IPS-18c (cell line): ENCODE data around the gene ANKRD20A1.
"Not testable (repeated sequence)": the region's sequence is repeated elsewhere in the genome, so short reads cannot be mapped to it uniquely, and the experiment has no call there.

Source experiments
- H3K4me3 ChIP-seq: 2 replicates; pipeline ENCODE4 v1.7.0; 2013; ENCODE audit warnings: low read depth, mild to moderate bottlenecking, low read length, moderate library complexity; ENCODE audit not compliant: insufficient read depth
- H3K9me3 ChIP-seq: one replicate; pipeline ENCODE4 v1.6.1; 2013; ENCODE audit warnings: mild to moderate bottlenecking, low read length, moderate library complexity; ENCODE audit not compliant: control insufficient read depth, insufficient read depth

Gene ANKRD20A1

DNA sequence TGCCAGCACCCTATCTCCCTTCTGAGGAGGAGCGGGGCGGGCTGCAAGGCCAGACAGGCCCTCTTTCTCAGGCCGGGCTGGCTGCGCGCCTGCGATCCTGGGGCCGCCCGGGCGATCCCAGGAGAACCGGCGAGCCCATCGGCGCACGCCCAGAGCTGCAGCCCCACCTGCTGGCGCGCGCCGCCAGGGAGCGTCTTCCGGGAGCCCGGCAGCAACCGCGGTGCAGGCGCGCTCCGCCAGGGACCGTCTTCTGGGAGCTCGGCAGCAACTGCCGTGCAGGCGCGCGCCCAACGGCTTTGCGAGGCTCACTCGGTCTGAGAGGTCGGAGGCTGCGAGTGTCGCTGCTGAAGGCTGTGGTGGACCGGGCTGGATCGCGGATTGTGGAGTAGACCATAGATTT is at the start of gene ANKRD20A1:
ANKRD20A1 (plus strand) TSS at position 61 of the 400 bp plus-strand sequence. CDS start 496 bp downstream, outside the sequence.
- not testable (repeated sequence) for H3K9me3 ChIP-seq, H3K4me3 ChIP-seq

DNA sequence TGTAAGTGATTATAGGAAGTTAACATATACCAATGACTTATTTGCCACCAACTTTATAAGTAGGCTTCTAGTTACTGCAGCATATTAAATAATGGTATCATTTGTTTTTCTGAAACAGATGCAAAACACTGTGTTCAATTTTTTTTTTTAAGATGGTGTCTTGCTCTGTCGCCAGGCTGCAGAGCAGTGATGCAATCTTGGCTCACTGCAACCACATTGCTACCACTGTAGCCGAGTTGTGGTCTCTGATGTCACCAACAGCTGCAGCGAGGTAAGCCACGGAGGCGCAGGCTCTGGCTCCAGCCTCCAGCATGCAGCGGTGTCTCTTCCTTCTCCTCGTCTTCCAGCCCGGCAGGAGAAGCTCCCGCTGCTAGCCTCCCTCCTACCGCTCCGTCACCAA is 26.6 kb upstream of the ANKRD20A1 start:
- H3K9me3 ChIP-seq = not testable (repeated sequence)

More for the DNA sequence above, 26.6 kb upstream of the ANKRD20A1 start:
- H3K4me3 ChIP-seq = not testable (repeated sequence)
